Measurements from ENCODE around the gene BRD3OS.

The BRD3OS gene

DNA sequence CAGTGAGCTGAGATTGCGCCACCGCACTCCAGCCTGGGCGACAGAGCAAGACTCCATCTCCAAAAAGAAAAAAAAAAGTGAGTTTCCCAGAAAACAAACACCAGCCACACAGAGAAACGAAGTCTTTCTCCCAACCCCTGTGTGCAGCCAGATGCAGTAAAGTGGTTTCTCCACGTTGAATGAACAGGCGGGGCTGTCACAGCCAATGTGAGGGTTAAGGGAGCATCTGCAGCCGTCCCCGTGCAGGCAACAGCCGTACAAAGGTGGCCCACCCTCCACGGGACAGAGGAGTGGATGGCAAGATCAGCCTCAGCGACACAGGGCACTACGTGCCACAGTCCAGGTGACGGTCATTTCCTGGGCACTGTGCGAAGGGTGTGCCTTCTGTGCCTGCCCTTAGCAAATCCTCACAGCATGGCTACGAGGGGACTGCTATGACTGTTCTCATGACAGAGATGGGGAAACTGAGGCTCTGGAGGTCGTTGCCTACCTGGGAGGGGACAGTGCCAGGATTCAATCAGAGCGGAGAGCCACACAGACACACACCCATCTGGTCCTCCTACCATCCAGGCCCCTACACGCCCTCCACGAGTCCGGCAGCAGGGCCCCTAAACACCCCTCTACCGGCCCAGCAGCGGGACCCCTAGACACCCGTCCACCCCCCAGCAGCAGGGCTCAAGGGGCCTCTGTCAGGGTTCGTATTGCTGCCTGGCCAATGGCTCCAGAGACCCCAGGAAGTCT, 35.5 kb upstream of the BRD3OS start:
- Histone ChIP-seq H3K4me3 (ENCODE audit: low read length in 2 of 2) (no peak overlapping the region), H3K27me3 (ENCODE audit: control insufficient read depth in 1 of 2, insufficient read depth in 2 of 2, low read length in 2 of 2) (no peaks in the 10 kb centered on the region), H3K9me3 (ENCODE audit: control insufficient read depth in 2 of 2, low read length in 2 of 2) (no peaks in the 10 kb centered on the region), H3K27ac (ENCODE audit: low read length) (no peak overlapping the region), H3K4me1 (ENCODE audit: control insufficient read depth, insufficient read depth, low read length) (peaks cover 23% of the 10 kb centered on the region), H3K9ac (ENCODE audit: low read length in 2 of 2) (no peak overlapping the region), H3K36me3 (ENCODE audit: control insufficient read depth in 2 of 2, insufficient read depth in 2 of 2, low read length in 2 of 2) (no peaks in the 10 kb centered on the region)

DNA sequence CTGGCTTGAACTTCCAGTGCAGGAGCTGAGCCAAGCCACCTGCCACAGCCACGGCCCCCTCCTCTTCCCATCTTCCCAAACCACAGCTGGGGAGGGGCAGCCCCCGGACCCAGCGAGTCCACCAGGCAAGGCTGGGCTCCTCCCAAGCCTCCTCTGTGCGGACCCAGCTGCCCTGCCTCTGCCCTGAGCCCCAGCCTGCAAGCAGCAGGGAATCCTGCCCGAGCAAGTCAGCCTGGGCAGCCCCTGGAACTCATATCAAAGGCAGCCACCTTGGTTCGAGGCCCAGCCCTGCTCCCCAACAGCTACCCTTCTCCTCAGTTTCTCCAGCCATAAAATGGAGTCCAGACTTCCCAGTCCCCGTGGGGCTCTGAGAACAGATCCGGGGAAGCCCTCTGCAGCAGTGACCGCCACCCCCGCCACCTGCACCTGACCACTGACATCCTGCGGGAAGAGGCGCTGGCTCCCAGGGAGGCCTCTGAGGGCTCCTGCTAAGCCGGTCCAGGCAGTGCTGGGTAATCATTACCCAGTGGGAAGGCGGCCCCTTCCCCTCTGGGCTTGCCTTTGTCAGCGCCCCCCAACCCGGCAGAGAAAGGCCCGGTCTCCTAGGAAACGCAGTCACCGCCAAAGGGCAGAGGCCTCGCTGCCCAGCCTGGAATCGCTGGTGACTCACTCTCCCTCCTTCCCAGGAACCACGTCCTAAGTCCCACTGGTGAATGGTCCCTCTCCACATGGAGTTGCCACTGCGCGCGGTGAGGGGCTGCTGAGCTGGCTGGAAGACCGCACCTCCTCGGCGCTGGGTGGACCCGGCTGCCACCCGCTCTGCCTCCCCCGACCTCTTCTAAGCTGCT, 34.7 kb upstream of the BRD3OS start:
- H3K27me3 ChIP-seq (ENCODE audit: control insufficient read depth in 1 of 2, insufficient read depth in 2 of 2, low read length in 2 of 2) = no peaks in the 10 kb centered on the region
- peak overlapping the region; percentile 36 to 81 for H3K4me3 ChIP-seq (ENCODE audit: low read length in 2 of 2)
- H3K4me1 ChIP-seq (ENCODE audit: control insufficient read depth, insufficient read depth, low read length) = peaks cover 23% of the 10 kb centered on the region
- no peaks in the 10 kb centered on the region for H3K36me3 ChIP-seq (ENCODE audit: control insufficient read depth in 2 of 2, insufficient read depth in 2 of 2, low read length in 2 of 2)
- no peak overlapping the region for H3K9ac ChIP-seq (ENCODE audit: low read length in 2 of 2)
- H3K9me3 ChIP-seq (ENCODE audit: control insufficient read depth in 2 of 2, low read length in 2 of 2) = no peaks in the 10 kb centered on the region
- H3K27ac ChIP-seq (ENCODE audit: low read length) = no peak overlapping the region

DNA sequence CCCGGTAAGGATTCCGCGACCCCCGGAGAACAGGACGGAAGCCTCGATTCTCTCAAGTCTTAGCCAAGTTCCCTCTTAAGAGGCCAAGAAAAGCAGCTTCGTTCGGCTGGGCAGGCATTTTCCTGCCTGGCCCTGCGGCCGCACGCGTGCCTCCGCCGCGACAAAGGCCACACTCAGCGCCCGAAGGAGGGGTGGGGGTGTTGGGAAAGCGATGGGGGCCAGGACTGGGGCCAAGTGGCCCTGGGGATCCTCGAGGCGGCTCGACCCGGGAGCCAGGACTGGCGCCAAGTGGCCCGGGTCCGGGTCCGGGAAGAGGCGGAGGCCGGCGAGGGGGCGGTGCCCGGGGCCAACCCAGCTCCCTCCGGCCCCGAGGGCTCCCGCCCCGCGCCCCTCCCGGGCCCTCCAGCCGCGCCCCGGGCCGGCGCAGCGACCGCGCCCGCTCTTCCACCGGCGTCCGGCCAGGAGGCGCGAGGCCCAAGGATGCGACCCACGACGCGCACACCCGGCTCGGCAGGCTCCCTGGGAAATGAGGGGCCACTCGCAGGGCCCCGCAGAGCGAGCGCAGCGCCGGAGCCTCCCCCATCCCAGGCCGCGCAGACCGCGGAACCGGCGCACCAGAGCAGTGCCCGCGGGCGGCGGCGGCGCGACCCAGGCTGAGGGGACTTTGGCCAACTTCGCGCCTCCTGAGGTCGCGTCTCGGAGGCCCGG, 33.9 kb upstream of the BRD3OS start:
- H3K4me3 ChIP-seq (ENCODE audit: low read length in 2 of 2) = peak overlapping the region; percentile 36 to 81
- no peaks in the 10 kb centered on the region for H3K27me3 ChIP-seq (ENCODE audit: control insufficient read depth in 1 of 2, insufficient read depth in 2 of 2, low read length in 2 of 2)
- H3K36me3 ChIP-seq (ENCODE audit: control insufficient read depth in 2 of 2, insufficient read depth in 2 of 2, low read length in 2 of 2) = no peaks in the 10 kb centered on the region
- no peak overlapping the region for H3K9ac ChIP-seq (ENCODE audit: low read length in 2 of 2)
- peaks cover 23% of the 10 kb centered on the region for H3K4me1 ChIP-seq (ENCODE audit: control insufficient read depth, insufficient read depth, low read length)
- no peak overlapping the region for H3K27ac ChIP-seq (ENCODE audit: low read length)
- H3K9me3 ChIP-seq (ENCODE audit: control insufficient read depth in 2 of 2, low read length in 2 of 2) = no peaks in the 10 kb centered on the region

DNA sequence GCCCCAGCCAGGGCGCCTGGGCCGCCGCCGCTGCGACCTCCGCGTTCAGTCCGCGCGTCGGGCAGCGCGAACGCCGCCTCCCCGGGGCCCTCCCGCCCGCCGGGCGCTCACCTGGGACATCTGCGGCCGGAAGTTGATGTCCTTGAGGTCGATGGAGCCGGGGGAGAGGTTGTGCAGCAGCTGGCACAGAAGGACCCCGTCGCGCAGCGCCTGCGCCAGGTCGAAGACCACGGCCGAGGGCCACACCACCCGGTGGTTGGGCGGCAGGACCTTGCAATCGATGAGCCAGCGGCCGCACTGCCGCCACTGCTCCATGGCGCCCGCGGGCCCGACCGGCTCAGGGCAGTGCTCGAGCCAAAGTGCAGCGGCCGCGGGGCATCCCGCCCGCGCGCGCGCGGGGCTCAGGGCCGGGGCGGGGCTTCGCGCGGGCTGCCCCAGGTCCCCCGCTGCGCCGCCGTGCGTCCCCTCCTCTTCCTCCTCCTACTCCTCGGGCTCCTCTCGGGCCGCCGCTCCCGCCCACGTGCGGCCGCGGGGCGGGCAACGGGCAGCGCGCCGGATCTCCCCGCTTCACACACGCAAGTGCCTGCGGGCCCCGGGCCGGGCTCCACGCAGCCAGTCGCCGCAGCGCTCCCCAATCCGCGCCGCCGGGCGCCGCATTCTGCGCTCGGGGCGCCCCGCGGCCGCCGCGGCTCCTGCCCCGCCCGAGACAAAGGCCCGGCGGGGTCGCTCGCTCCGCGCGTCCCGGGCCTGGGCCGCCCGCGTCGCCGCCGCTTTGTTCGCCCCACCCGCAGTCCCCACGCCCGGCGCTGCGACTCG, 33.1 kb upstream of the BRD3OS start, which contains the start of gene VAV2:
Gene VAV2, minus strand, starts transcription at position 361 of the 816 bp plus-strand sequence. Its CDS starts 46 bp downstream, at position 315.
- Histone ChIP-seq H3K27ac (ENCODE audit: low read length) (peak within 1 kb of the TSS; percentile 73), H3K9ac (ENCODE audit: low read length in 2 of 2) (peak within 1 kb of the TSS; percentile 81 to 86), H3K4me3 (ENCODE audit: low read length in 2 of 2) (peak within 1 kb of the TSS; percentile 81 to 82), H3K4me1 (ENCODE audit: control insufficient read depth, insufficient read depth, low read length) (peaks cover 23% of the 10 kb centered on the region), H3K36me3 (ENCODE audit: control insufficient read depth in 2 of 2, insufficient read depth in 2 of 2, low read length in 2 of 2) (no peaks in the 10 kb centered on the region), H3K27me3 (ENCODE audit: control insufficient read depth in 1 of 2, insufficient read depth in 2 of 2, low read length in 2 of 2) (peaks cover 0 to 3% of the 10 kb centered on the region in 2 donors), H3K9me3 (ENCODE audit: control insufficient read depth in 2 of 2, low read length in 2 of 2) (no peaks in the 10 kb centered on the region)

DNA sequence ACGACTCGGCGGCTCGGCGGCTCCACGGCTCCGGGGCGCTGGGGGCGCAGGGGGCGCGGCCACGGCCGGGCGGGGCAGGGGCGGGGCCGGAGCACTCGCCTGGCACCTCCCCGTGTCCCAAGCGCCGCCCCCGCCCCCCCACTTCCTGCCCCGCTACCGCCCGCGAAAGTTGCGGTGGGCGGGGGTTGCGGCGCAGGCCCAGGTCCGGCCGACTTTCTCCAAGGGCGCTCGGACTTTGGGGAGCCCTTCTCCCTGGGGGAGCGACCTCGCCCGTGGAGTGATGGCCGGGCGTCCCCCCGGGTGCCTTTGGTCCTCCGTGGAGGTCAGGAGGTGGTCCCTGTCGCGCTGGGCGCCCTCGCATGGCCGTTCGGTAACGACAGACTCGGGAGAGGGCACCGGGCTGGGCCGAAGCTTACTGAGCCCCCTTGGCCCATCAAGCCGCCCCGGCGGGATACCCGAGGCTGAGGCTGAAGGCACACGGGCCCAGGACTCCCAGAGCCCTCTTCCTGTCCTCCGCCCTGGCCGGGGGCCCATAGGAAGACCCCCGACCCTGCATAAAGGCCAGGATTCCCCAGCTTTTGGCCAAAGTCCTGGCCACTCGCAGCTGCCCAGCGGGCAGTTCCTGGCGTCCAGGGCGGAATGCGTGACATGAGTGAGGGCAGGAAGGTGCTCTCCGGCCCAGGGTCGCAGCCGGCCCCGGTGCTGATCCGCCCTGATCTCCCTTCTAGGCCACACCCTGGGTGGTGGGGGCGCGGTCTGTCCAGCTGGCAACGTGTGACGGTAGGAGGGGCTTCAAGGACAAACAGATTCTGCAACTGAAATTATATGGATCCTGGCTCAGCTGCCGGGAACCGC, 32.3 kb upstream of the BRD3OS start:
- Histone ChIP-seq H3K36me3 (ENCODE audit: control insufficient read depth in 2 of 2, insufficient read depth in 2 of 2, low read length in 2 of 2) (no peaks in the 10 kb centered on the region), H3K27me3 (ENCODE audit: control insufficient read depth in 1 of 2, insufficient read depth in 2 of 2, low read length in 2 of 2) (peaks cover 0 to 3% of the 10 kb centered on the region in 2 donors), H3K4me1 (ENCODE audit: control insufficient read depth, insufficient read depth, low read length) (peaks cover 23% of the 10 kb centered on the region), H3K4me3 (ENCODE audit: low read length in 2 of 2) (peak overlapping the region; percentile 81 to 82), H3K9me3 (ENCODE audit: control insufficient read depth in 2 of 2, low read length in 2 of 2) (no peaks in the 10 kb centered on the region), H3K9ac (ENCODE audit: low read length in 2 of 2) (peak overlapping the region; percentile 81 to 86), H3K27ac (ENCODE audit: low read length) (peak overlapping the region; percentile 73)

DNA sequence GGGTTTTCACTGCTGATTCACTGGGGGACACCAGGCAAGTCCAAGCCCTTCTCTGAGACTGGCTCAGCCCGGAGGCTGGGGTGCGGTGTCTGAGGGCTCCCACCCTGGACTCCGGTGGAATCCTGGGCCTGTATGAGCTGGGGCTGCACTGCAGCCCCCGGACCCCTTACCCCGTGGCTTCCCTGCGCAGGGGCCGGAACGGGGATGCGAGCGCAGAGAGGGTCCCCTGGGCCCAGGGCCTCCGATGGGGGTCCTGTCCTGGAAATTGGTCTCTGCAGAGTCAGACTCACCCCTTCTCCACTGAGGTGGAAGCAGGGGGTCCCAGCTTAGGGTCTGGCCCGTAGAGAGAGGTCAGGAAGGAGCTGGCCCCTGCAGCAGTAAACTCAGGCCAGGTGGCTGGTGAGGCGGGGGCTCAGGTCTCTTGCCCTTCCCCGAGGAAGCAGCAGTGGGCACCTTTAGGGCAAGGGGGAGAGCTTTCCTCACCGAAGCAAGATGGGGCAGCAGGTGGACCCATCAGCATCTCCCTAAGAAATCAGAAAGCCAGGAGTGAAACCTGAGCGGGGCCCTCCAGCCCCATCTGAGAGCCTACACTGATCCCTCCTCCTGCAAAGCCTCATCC, 31.5 kb upstream of the BRD3OS start:
- peaks cover 23% of the 10 kb centered on the region for H3K4me1 ChIP-seq (ENCODE audit: control insufficient read depth, insufficient read depth, low read length)
- peak overlapping the region; percentile 73 for H3K27ac ChIP-seq (ENCODE audit: low read length)
- peak overlapping the region; percentile 81 to 82 for H3K4me3 ChIP-seq (ENCODE audit: low read length in 2 of 2)
- no peaks in the 10 kb centered on the region for H3K36me3 ChIP-seq (ENCODE audit: control insufficient read depth in 2 of 2, insufficient read depth in 2 of 2, low read length in 2 of 2)
- H3K27me3 ChIP-seq (ENCODE audit: control insufficient read depth in 1 of 2, insufficient read depth in 2 of 2, low read length in 2 of 2) = peaks cover 0 to 3% of the 10 kb centered on the region in 2 donors
- peak overlapping the region in 1 of 2 donors; percentile 86 for H3K9ac ChIP-seq (ENCODE audit: low read length in 2 of 2)
- H3K9me3 ChIP-seq (ENCODE audit: control insufficient read depth in 2 of 2, low read length in 2 of 2) = no peaks in the 10 kb centered on the region

DNA sequence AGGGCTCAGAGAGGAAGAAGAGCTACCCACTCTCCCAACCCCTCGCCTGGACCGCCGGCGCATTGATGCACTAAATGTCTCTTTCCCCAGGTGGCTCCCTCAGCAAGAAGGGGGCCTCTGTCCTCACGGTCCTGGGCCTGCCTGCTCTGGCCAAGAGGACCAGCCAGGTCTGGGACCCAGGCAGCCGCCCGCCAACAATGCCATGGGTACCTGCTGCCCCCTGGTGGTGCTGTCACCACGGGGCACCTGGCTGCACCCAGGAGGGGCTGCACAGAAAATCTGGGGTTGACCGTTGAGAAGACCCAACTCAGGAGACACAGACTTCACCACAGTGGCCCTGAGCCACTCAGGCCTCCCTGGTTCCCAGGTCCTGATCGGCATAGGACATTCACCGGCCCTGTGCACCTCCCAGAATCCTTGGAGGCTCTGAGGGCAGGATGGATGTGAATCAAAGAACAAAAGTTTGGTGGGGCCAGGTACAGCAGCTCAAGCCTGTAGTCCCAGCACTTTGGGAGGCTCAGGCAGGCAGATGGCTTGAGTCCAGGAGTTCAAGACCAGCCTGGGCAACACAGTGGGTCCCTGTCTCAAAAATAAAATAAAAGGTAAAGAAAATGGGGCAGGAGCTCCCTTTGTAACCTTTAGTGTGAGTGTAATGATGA, 30.8 kb upstream of the BRD3OS start:
- no peaks in the 10 kb centered on the region for H3K36me3 ChIP-seq (ENCODE audit: control insufficient read depth in 2 of 2, insufficient read depth in 2 of 2, low read length in 2 of 2)
- H3K4me1 ChIP-seq (ENCODE audit: control insufficient read depth, insufficient read depth, low read length) = peaks cover 23% of the 10 kb centered on the region
- no peak overlapping the region for H3K9ac ChIP-seq (ENCODE audit: low read length in 2 of 2)
- peaks cover 0 to 3% of the 10 kb centered on the region in 2 donors for H3K27me3 ChIP-seq (ENCODE audit: control insufficient read depth in 1 of 2, insufficient read depth in 2 of 2, low read length in 2 of 2)
- no peaks in the 10 kb centered on the region for H3K9me3 ChIP-seq (ENCODE audit: control insufficient read depth in 2 of 2, low read length in 2 of 2)
- H3K27ac ChIP-seq (ENCODE audit: low read length) = no peak overlapping the region
- H3K4me3 ChIP-seq (ENCODE audit: low read length in 2 of 2) = no peak overlapping the region

- Histone ChIP-seq H3K9me3 (ENCODE audit: control insufficient read depth in 2 of 2, low read length in 2 of 2) (no peaks in the 10 kb centered on the region), H3K9ac (ENCODE audit: low read length in 2 of 2) (no peak overlapping the region), H3K36me3 (ENCODE audit: control insufficient read depth in 2 of 2, insufficient read depth in 2 of 2, low read length in 2 of 2) (no peaks in the 10 kb centered on the region), H3K27ac (ENCODE audit: low read length) (no peak overlapping the region), H3K4me3 (ENCODE audit: low read length in 2 of 2) (no peak overlapping the region), H3K4me1 (ENCODE audit: control insufficient read depth, insufficient read depth, low read length) (peaks cover 23% of the 10 kb centered on the region), H3K27me3 (ENCODE audit: control insufficient read depth in 1 of 2, insufficient read depth in 2 of 2, low read length in 2 of 2) (peaks cover 0 to 3% of the 10 kb centered on the region in 2 donors)
Observed at GRCh38 chr9:133995012-133995896, 30.0 kb upstream of the BRD3OS start.
